DOHH2 (cell line): ENCODE results near the gene PCSK1N.

ENCODE experiments used
- CTCF ChIP-seq: fragments of 200-600 bp; sonication (generic); IDR thresholded peaks from one replicate; pipeline ENCODE4 v1.5.1; 2014; ENCODE audit warnings: antibody characterized with exemption, mild to moderate bottlenecking, low read depth, low read length; ENCODE audit not compliant: poor library complexity, severe bottlenecking
- EZH2phosphoT487 ChIP-seq: fragments of 200-600 bp; sonication (generic); IDR thresholded peaks from 2 replicates; pipeline ENCODE4 v1.6.1; 2017; ENCODE audit warnings: borderline replicate concordance, mild to moderate bottlenecking, antibody characterized with exemption, low read length, moderate library complexity, mixed read lengths

DNA sequence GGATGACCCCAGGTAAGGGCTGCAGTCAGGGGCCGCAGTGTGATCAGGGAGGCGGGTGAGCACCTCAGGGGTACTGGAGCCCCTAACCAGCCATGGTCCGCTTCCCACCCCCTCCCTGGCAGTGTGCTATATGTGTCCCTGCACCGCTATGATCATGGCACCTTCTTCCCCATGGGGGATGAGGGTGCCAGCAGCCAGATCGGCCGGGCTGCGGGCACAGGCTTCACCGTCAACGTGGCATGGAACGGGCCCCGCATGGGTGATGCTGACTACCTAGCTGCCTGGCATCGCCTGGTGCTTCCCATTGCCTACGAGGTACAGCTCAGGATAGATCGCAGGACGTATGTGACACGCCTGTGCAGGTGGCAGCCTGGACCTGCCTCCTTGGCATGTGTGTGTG is 17.3 kb downstream of the PCSK1N start:
- TF ChIP-seq CTCF (no peak), EZH2phosphoT487 (no peak)
